HFFc6 (cell line): ENCODE measurements around the gene STRN4. TPM values are rescaled to one million over a fixed set of nuclear protein-coding genes. Genes with fewer than 3 reads are reported as not detected.

Source experiments
- DNase-seq: peaks from one replicate; pipeline ENCODE4 v3.0.0-alpha.2; 2018
- H3K27ac Mint-ChIP-seq: 2 replicates; pipeline ENCODE4 v1.8.0; 2020; ENCODE audit warnings: mild to moderate bottlenecking, mixed read lengths
- H3K27me3 Mint-ChIP-seq: 2 replicates; pipeline ENCODE4 v1.8.0; 2021; ENCODE audit warnings: mild to moderate bottlenecking, moderate library complexity, mixed read lengths; ENCODE audit not compliant: insufficient read depth
- H3K36me3 Mint-ChIP-seq: 2 replicates; pipeline ENCODE4 v1.8.0; 2021; ENCODE audit warnings: low read depth, mixed read lengths
- H3K4me1 Mint-ChIP-seq: 2 replicates; pipeline ENCODE4 v1.8.0; 2020; ENCODE audit warnings: low read depth, mixed read lengths
- H3K4me3 Mint-ChIP-seq: 2 replicates; pipeline ENCODE4 v1.8.0; 2020; ENCODE audit warnings: mild to moderate bottlenecking, moderate library complexity, mixed read lengths
- H3K9me3 Mint-ChIP-seq: 2 replicates; pipeline ENCODE4 v1.8.0; 2020; ENCODE audit warnings: mild to moderate bottlenecking, mixed read lengths
- total RNA-seq, 6 experiments: library from RNA; stranded (reverse); fragmentation: NEBNext Ultra II Directional; extraction: Animal tissue kit (Norgen Biotek cat#: 25700); gene quantifications; 2 replicates in 1 of 6; 3 replicates in 5 of 6; pipeline ENCODE4 v1.2.3, GENCODE V29; 2021
- TF ChIP-seq, protein P1 (sequence below): fragments of 200-600 bp; sonication (generic); IDR thresholded peaks from 2 replicates; pipeline ENCODE4 v1.5.0; 2021; ENCODE audit warnings: antibody characterized with exemption, mild to moderate bottlenecking

STRN4 gene
- total RNA-seq, 6 experiments from 2014 or later = 53.6 to 60.8 (median 58.3) TPM

DNA sequence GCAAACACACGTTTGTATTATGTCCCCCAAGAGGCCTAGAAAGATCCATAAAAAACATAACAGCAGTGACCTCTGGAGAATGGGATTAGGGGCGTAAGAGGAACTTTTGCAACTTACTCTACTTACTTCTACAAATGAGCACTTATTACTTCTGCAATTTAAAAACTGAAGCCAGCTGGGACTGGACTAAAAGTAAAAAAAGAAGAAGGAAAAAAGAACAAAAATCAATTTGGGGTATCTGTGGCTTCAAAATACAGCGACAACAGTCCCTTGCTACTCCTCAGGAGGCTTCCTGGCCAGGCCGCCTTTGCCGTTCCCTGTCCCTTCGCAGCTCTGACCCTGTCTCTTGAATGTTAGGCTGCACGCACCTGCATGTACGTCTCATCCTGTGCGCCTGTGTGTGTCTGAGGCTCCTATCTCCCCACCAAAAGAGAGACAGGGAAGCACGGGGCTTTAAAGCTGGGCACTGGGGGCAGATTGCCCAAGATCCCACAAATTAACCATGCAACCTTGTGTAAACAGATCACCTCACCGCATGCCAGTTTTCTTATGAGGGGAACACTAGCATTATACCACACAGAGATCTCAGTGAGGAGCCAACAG, 12.5 kb downstream of the STRN4 start:
- H3K4me1 Mint-ChIP-seq = peaks cover 37% of the 10 kb centered on the region
- TF ChIP-seq, protein P1, sequence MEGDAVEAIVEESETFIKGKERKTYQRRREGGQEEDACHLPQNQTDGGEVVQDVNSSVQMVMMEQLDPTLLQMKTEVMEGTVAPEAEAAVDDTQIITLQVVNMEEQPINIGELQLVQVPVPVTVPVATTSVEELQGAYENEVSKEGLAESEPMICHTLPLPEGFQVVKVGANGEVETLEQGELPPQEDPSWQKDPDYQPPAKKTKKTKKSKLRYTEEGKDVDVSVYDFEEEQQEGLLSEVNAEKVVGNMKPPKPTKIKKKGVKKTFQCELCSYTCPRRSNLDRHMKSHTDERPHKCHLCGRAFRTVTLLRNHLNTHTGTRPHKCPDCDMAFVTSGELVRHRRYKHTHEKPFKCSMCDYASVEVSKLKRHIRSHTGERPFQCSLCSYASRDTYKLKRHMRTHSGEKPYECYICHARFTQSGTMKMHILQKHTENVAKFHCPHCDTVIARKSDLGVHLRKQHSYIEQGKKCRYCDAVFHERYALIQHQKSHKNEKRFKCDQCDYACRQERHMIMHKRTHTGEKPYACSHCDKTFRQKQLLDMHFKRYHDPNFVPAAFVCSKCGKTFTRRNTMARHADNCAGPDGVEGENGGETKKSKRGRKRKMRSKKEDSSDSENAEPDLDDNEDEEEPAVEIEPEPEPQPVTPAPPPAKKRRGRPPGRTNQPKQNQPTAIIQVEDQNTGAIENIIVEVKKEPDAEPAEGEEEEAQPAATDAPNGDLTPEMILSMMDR = no peak
- H3K9me3 Mint-ChIP-seq = no peaks in the 10 kb centered on the region
- H3K36me3 Mint-ChIP-seq = peaks cover 35% of the 10 kb centered on the region
- peak overlapping the region; percentile 31; the same call in 1 of the 2 replicates for H3K27ac Mint-ChIP-seq
- H3K27me3 Mint-ChIP-seq = peaks cover 5% of the 10 kb centered on the region
- DNase-seq = no peak
- H3K4me3 Mint-ChIP-seq = no peak overlapping the region

GRCh38 chr19:46732966-46733689, 13.1 kb downstream of the STRN4 start:
- TF ChIP-seq, protein P1 = no peak

GRCh38 chr19:46732172-46732938, 13.9 kb downstream of the STRN4 start:
- Mint-ChIP-seq H3K9me3 (no peaks in the 10 kb centered on the region), H3K36me3 (peaks cover 38% of the 10 kb centered on the region), H3K4me1 (peaks cover 38% of the 10 kb centered on the region), H3K4me3 (peak overlapping the region; percentile 65), H3K27ac (peak overlapping the region; percentile 88), H3K27me3 (peaks cover 5% of the 10 kb centered on the region)
- DNase-seq = no peak
- TF ChIP-seq, protein P1 = no peak

More at GRCh38 chr19:46732966-46733689, 13.1 kb downstream of the STRN4 start:
- Mint-ChIP-seq H3K27me3 (peaks cover 5% of the 10 kb centered on the region), H3K27ac (0 out of 2 replicates have a peak overlapping the region, but pooled peaks have one; percentile 31), H3K4me3 (no peak overlapping the region), H3K4me1 (peaks cover 38% of the 10 kb centered on the region), H3K9me3 (no peaks in the 10 kb centered on the region), H3K36me3 (peaks cover 38% of the 10 kb centered on the region)
- DNase-seq = no peak

GRCh38 chr19:46731584-46731983, 14.7 kb downstream of the STRN4 start:
- H3K9me3 Mint-ChIP-seq = no peaks in the 10 kb centered on the region
- TF ChIP-seq, protein P1 = no peak
- peak overlapping the region; percentile 65 for H3K4me3 Mint-ChIP-seq
- DNase-seq = no peak
- peaks cover 5% of the 10 kb centered on the region for H3K27me3 Mint-ChIP-seq
- peaks cover 38% of the 10 kb centered on the region for H3K4me1 Mint-ChIP-seq
- peak overlapping the region; percentile 88 for H3K27ac Mint-ChIP-seq
- peaks cover 38% of the 10 kb centered on the region for H3K36me3 Mint-ChIP-seq

- no peaks in the 10 kb centered on the region for H3K9me3 Mint-ChIP-seq
- DNase-seq = peak; percentile 92
- H3K27me3 Mint-ChIP-seq = peaks cover 5% of the 10 kb centered on the region
- H3K4me3 Mint-ChIP-seq = peak overlapping the region; percentile 65
- peaks cover 38% of the 10 kb centered on the region for H3K36me3 Mint-ChIP-seq
- peak overlapping the region; percentile 88 for H3K27ac Mint-ChIP-seq
- TF ChIP-seq, protein P1 = no peak
- H3K4me1 Mint-ChIP-seq = peaks cover 38% of the 10 kb centered on the region
Observed at GRCh38 chr19:46731007-46731501, 15.2 kb downstream of the STRN4 start.
